CD14-positive monocyte (primary cell): ENCODE measurements around the gene CAMK1D. TPM values are rescaled to one million over a fixed set of nuclear protein-coding genes. Genes with fewer than 3 reads are reported as not detected.
A peak's percentile ranks its signal among the peaks of the same experiment; 100 is the strongest.
"Not testable (repeated sequence)": the region's sequence is repeated elsewhere in the genome, so short reads cannot be mapped to it uniquely, and the experiment has no call there.

Source experiments
- DNase-seq, 3 donors: peaks; one replicate each; pipeline ENCODE4 v3.0.0-alpha.2; 2011 to 2022
- H2AFZ ChIP-seq: 2 replicates; pipeline ENCODE4 v1.6.0; 2012; ENCODE audit warnings: mild to moderate bottlenecking, low read depth, low read length, inconsistent platforms; ENCODE audit not compliant: insufficient read depth, poor library complexity, severe bottlenecking
- H3K27ac ChIP-seq, 2 donors: 1 replicate in 1 of 2; 2 replicates in 1 of 2; pipeline ENCODE4 v1.5.1; 2012 to 2013; ENCODE audit warnings: low read length in 2 of 2, control low read depth in 1 of 2, inconsistent platforms in 1 of 2, low read depth in 1 of 2, mild to moderate bottlenecking in 1 of 2
- H3K27me3 ChIP-seq, 2 donors: one replicate each; pipeline versions ENCODE4 v1.6.0 to v1.6.1; 2011 to 2013; ENCODE audit warnings: low read length in 2 of 2; ENCODE audit not compliant: control insufficient read depth in 2 of 2, insufficient read depth in 2 of 2
- H3K36me3 ChIP-seq, 2 donors: replicated peaks in 1 of 2; 1 replicate in 1 of 2; 2 replicates in 1 of 2; pipeline versions ENCODE4 v1.5.1 to v1.6.1; 2012 to 2013; ENCODE audit warnings: low read length in 2 of 2, control low read depth in 1 of 2, inconsistent platforms in 1 of 2, mild to moderate bottlenecking in 1 of 2; ENCODE audit not compliant: insufficient read depth in 2 of 2, control insufficient read depth in 1 of 2
- H3K4me1 ChIP-seq, 2 donors: 1 replicate in 1 of 2; 2 replicates in 1 of 2; pipeline versions ENCODE4 v1.5.1 to v1.6.1; 2012 to 2013; ENCODE audit warnings: low read length in 2 of 2, control low read depth in 1 of 2, inconsistent platforms in 1 of 2, mild to moderate bottlenecking in 1 of 2, moderate library complexity in 1 of 2; ENCODE audit not compliant: insufficient read depth in 2 of 2, control insufficient read depth in 1 of 2
- H3K4me2 ChIP-seq: replicated peaks from 2 replicates; pipeline ENCODE3; 2012; ENCODE audit warnings: low read length, moderate library complexity, mild to moderate bottlenecking; ENCODE audit not compliant: poor library complexity, severe bottlenecking; ENCODE audit errors: extremely low read depth
- H3K4me3 ChIP-seq, 3 experiments: fragments of 200-600 bp in 1 of 3; sonication (generic) in 1 of 3; replicated peaks in 1 of 3; 1 replicate in 2 of 3; 2 replicates in 1 of 3; pipeline ENCODE4 v1.5.1; 2011 to 2013; ENCODE audit warnings: low read length in 3 of 3, mild to moderate bottlenecking in 3 of 3, control low read depth in 2 of 3, low read depth in 2 of 3, inconsistent platforms in 1 of 3, moderate library complexity in 1 of 3
- H3K79me2 ChIP-seq: 2 replicates; pipeline ENCODE4 v1.6.0; 2012; ENCODE audit warnings: mild to moderate bottlenecking, control low read depth, inconsistent platforms, low read length, moderate library complexity; ENCODE audit not compliant: insufficient read depth
- H3K9ac ChIP-seq: 2 replicates; pipeline ENCODE4 v1.6.0; 2017; ENCODE audit warnings: low read length, mild to moderate bottlenecking; ENCODE audit not compliant: insufficient read depth, poor library complexity, severe bottlenecking
- H3K9me3 ChIP-seq, 2 donors: replicated peaks in 1 of 2; 1 replicate in 1 of 2; 2 replicates in 1 of 2; pipeline versions ENCODE4 v1.5.1 to v1.6.1; 2012 to 2013; ENCODE audit warnings: low read length in 2 of 2, control low read depth in 1 of 2; ENCODE audit not compliant: control insufficient read depth in 1 of 2, insufficient read depth in 1 of 2
- H4K20me1 ChIP-seq: 2 replicates; pipeline ENCODE4 v1.6.0; 2012; ENCODE audit warnings: mild to moderate bottlenecking, low read length, control low read depth, moderate library complexity; ENCODE audit not compliant: insufficient read depth
- H3K27ac Mint-ChIP-seq, 7 donors: one replicate each; pipeline ENCODE4 v1.8.0; 2020; ENCODE audit warnings: mild to moderate bottlenecking in 7 of 7, mixed read lengths in 7 of 7, moderate library complexity in 6 of 7, inconsistent platforms in 2 of 7
- H3K27me3 Mint-ChIP-seq, 3 donors: one replicate each; pipeline ENCODE4 v1.8.0; 2021 to 2022; ENCODE audit warnings: low read depth in 3 of 3, mild to moderate bottlenecking in 3 of 3, mixed read lengths in 3 of 3, moderate library complexity in 3 of 3, inconsistent platforms in 1 of 3
- H3K36me3 Mint-ChIP-seq, 2 donors: one replicate each; pipeline ENCODE4 v1.8.0; 2020; ENCODE audit warnings: mixed read lengths in 2 of 2, inconsistent platforms in 1 of 2, mild to moderate bottlenecking in 1 of 2
- H3K4me1 Mint-ChIP-seq: one replicate; pipeline ENCODE4 v1.8.0; 2020; ENCODE audit warnings: mild to moderate bottlenecking, mixed read lengths
- H3K4me3 Mint-ChIP-seq, 2 donors: one replicate each; pipeline ENCODE4 v1.8.0; 2020; ENCODE audit warnings: mild to moderate bottlenecking in 2 of 2, mixed read lengths in 2 of 2, moderate library complexity in 1 of 2
- H3K9me3 Mint-ChIP-seq, 7 donors: one replicate each; pipeline ENCODE4 v1.8.0; 2020 to 2022; ENCODE audit warnings: mixed read lengths in 7 of 7, mild to moderate bottlenecking in 6 of 7, moderate library complexity in 6 of 7, inconsistent platforms in 2 of 7
- CTCF ChIP-seq: fragments of 200-600 bp; IDR thresholded peaks from one replicate; pipeline ENCODE4 v1.8.0; 2022; ENCODE audit warnings: antibody characterized with exemption, mild to moderate bottlenecking
- WGBS: methylation state at CpG from one replicate; pipeline ENCODE4 v1.1.5; 2013; ENCODE audit warnings: missing lambda C conversion rate; ENCODE audit not compliant: insufficient coverage; 5-methylcytosine and 5-hydroxymethylcytosine counted together
- intact Hi-C, 2 donors: fragments of 100-400 bp; cut with micrococcal nuclease; formaldehyde crosslinking; loops; one replicate each; pipeline versions ENCODE4 v1.15.0 to v1.15.1; 2023
- polyA plus RNA-seq, 3 donors: library from polyadenylated mRNA; depleted of rRNA in 1 of 3; unstranded in 2 of 3; stranded (reverse) in 1 of 3; fragments of 300-500 nt in 2 of 3; fragments of >200 nt in 1 of 3; fragmentation: Illumina TruSeq in 2 of 3; gene quantifications; 1 replicate in 2 of 3; 2 replicates in 1 of 3; pipeline ENCODE4 v1.2.3, GENCODE V29; 2012 to 2021

CAMK1D gene
- polyA plus RNA-seq, 3 donors: 6.7 to 11.8 (median 7.1) TPM

- Mint-ChIP-seq H3K9me3 (peaks cover 4 to 10% (median 7%) of the 10 kb centered on the region in 7 donors), H3K4me3 (no peak overlapping the region), H3K27me3 (peaks cover 2 to 6% (median 5%) of the 10 kb centered on the region in 3 donors), H3K36me3 (no peaks in the 10 kb centered on the region), H3K4me1 (peaks cover 5% of the 10 kb centered on the region), H3K27ac (peak overlapping the region in 1 of 7 donors; percentile 6)
- Histone ChIP-seq H3K4me3 (no peak overlapping the region), H3K36me3 (no peaks in the 10 kb centered on the region), H3K27me3 (no peaks in the 10 kb centered on the region), H3K9ac (no peak overlapping the region), H3K79me2 (no peaks in the 10 kb centered on the region), H3K4me1 (no peaks in the 10 kb centered on the region), H4K20me1 (no peaks in the 10 kb centered on the region), H3K9me3 (peaks cover 0 to 5% of the 10 kb centered on the region in 2 donors), H3K27ac (no peak overlapping the region), H3K4me2 (no peak overlapping the region), H2AFZ (no peak overlapping the region)
- no peak for DNase-seq
- 90% methylated on average over 3 of the region's 6 CpGs for WGBS
- intact Hi-C loops: no loop called here
- TF ChIP-seq CTCF: no peak
Observed at GRCh38 chr10:12308057-12308456, 41.3 kb upstream of the CAMK1D start.

GRCh38 chr10:12308736-12309375 lies 40.5 kb upstream of the CAMK1D start:
- Histone ChIP-seq H4K20me1 (no peaks in the 10 kb centered on the region), H3K4me2 (no peak overlapping the region), H3K9me3 (peaks cover 0 to 5% of the 10 kb centered on the region in 2 donors), H3K79me2 (no peaks in the 10 kb centered on the region), H2AFZ (no peak overlapping the region), H3K27me3 (no peaks in the 10 kb centered on the region), H3K4me3 (no peak overlapping the region), H3K4me1 (no peaks in the 10 kb centered on the region), H3K27ac (no peak overlapping the region), H3K36me3 (no peaks in the 10 kb centered on the region), H3K9ac (no peak overlapping the region)
- WGBS: 85% methylated on average over 2 of the region's 8 CpGs
- no peak overlapping the region for H3K27ac Mint-ChIP-seq
- H3K36me3 Mint-ChIP-seq: no peaks in the 10 kb centered on the region
- intact Hi-C loops: no loop called here
- TF ChIP-seq CTCF: no peak
- H3K4me1 Mint-ChIP-seq: peaks cover 5% of the 10 kb centered on the region
- H3K4me3 Mint-ChIP-seq: no peak overlapping the region
- H3K9me3 Mint-ChIP-seq: peaks cover 4 to 10% (median 7%) of the 10 kb centered on the region in 7 donors
- no peak for DNase-seq
- peaks cover 2 to 6% (median 5%) of the 10 kb centered on the region in 3 donors for H3K27me3 Mint-ChIP-seq

GRCh38 chr10:12309783-12310182 lies 39.6 kb upstream of the CAMK1D start:
- H3K4me1 ChIP-seq, H4K20me1 ChIP-seq, H3K9me3 Mint-ChIP-seq, H3K27ac Mint-ChIP-seq, H3K36me3 Mint-ChIP-seq, H3K4me3 ChIP-seq, H2AFZ ChIP-seq, H3K79me2 ChIP-seq, H3K4me2 ChIP-seq, intact Hi-C loops, H3K27me3 Mint-ChIP-seq, H3K4me3 Mint-ChIP-seq, H3K4me1 Mint-ChIP-seq, H3K27me3 ChIP-seq, DNase-seq, H3K9me3 ChIP-seq, H3K36me3 ChIP-seq, H3K27ac ChIP-seq, H3K9ac ChIP-seq: not testable (repeated sequence)
- WGBS: no CpG with 5 or more reads among the region's 5 CpGs
